Measurements from ENCODE around the gene ULK4. TPM values are rescaled to one million over a fixed set of nuclear protein-coding genes. Genes with fewer than 3 reads are reported as not detected.

Gene ULK4
- total RNA-seq, 1 experiment from 2014 or later: 4.2 TPM

- intact Hi-C loops (cut with micrococcal nuclease; ENCODE audit: unreplicated experiment): no loop called here
- Mint-ChIP-seq H3K4me3 (ENCODE audit: unreplicated experiment) (no peak overlapping the region), H3K9me3 (ENCODE audit: unreplicated experiment) (no peaks in the 10 kb centered on the region), H3K4me1 (ENCODE audit: low read depth, unreplicated experiment) (peaks cover 7% of the 10 kb centered on the region), H3K36me3 (ENCODE audit: insufficient read depth, unreplicated experiment) (no peaks in the 10 kb centered on the region), H3K27ac (ENCODE audit: unreplicated experiment) (no peak overlapping the region), H3K27me3 (ENCODE audit: insufficient read depth, unreplicated experiment) (no peaks in the 10 kb centered on the region)
- Histone ChIP-seq H3K4me3 (ENCODE audit: low read depth, low read length) (no peak overlapping the region), H3K36me3 (ENCODE audit: control insufficient read depth, insufficient read depth, low read length) (no peaks in the 10 kb centered on the region), H3K4me1 (no peaks in the 10 kb centered on the region), H3K9me3 (no peaks in the 10 kb centered on the region), H3K27me3 (replicated peaks; ENCODE audit: control insufficient read depth, insufficient read depth, low read length) (no peaks in the 10 kb centered on the region)
- TF ChIP-seq CTCF (IDR thresholded peaks at IDR 0.05; ENCODE audit: insufficient read depth in 1 of 2, low read depth in 1 of 2, low read length in 1 of 2, severe bottlenecking in 1 of 2, unreplicated experiment in 1 of 2): no peak
- no peak for DNase-seq
- ChIA-PET CTCF (no interaction called here), POLR2A (no interaction called here)
- no TSS peak for BruUV-seq (replicated peaks)
Observed at GRCh38 chr3:41356775-41357174, 605.1 kb downstream of the ULK4 start.

GRCh38 chr3:41352510-41352909, 609.4 kb downstream of the ULK4 start:
- Mint-ChIP-seq H3K9me3 (ENCODE audit: unreplicated experiment) (no peaks in the 10 kb centered on the region), H3K4me3 (ENCODE audit: unreplicated experiment) (no peak overlapping the region), H3K36me3 (ENCODE audit: insufficient read depth, unreplicated experiment) (no peaks in the 10 kb centered on the region), H3K4me1 (ENCODE audit: low read depth, unreplicated experiment) (no peaks in the 10 kb centered on the region), H3K27ac (ENCODE audit: unreplicated experiment) (no peak overlapping the region), H3K27me3 (ENCODE audit: insufficient read depth, unreplicated experiment) (no peaks in the 10 kb centered on the region)
- H3K36me3 ChIP-seq (ENCODE audit: control insufficient read depth, insufficient read depth, low read length): no peaks in the 10 kb centered on the region
- POLR2A ChIA-PET: no interaction called here
- TF ChIP-seq CTCF (IDR thresholded peaks at IDR 0.05; ENCODE audit: insufficient read depth in 1 of 2, low read depth in 1 of 2, low read length in 1 of 2, severe bottlenecking in 1 of 2, unreplicated experiment in 1 of 2): no peak
- intact Hi-C loops (cut with micrococcal nuclease; ENCODE audit: unreplicated experiment): no loop called here
- no peaks in the 10 kb centered on the region for H3K9me3 ChIP-seq
- CTCF ChIA-PET: no interaction called here
- no peak overlapping the region for H3K4me3 ChIP-seq (ENCODE audit: low read depth, low read length)
- no peaks in the 10 kb centered on the region for H3K4me1 ChIP-seq
- H3K27me3 ChIP-seq (replicated peaks; ENCODE audit: control insufficient read depth, insufficient read depth, low read length): no peaks in the 10 kb centered on the region
- no peak for DNase-seq
- BruUV-seq (replicated peaks): no TSS peak

GRCh38 chr3:41350441-41350840, 611.5 kb downstream of the ULK4 start:
- no peaks in the 10 kb centered on the region for H3K9me3 Mint-ChIP-seq (ENCODE audit: unreplicated experiment)
- no peaks in the 10 kb centered on the region for H3K36me3 Mint-ChIP-seq (ENCODE audit: insufficient read depth, unreplicated experiment)
- H3K27ac Mint-ChIP-seq (ENCODE audit: unreplicated experiment): no peak overlapping the region
- no peaks in the 10 kb centered on the region for H3K4me1 Mint-ChIP-seq (ENCODE audit: low read depth, unreplicated experiment)
- Histone ChIP-seq H3K4me1 (no peaks in the 10 kb centered on the region), H3K27me3 (replicated peaks; ENCODE audit: control insufficient read depth, insufficient read depth, low read length) (no peaks in the 10 kb centered on the region), H3K36me3 (ENCODE audit: control insufficient read depth, insufficient read depth, low read length) (no peaks in the 10 kb centered on the region), H3K9me3 (no peaks in the 10 kb centered on the region), H3K4me3 (ENCODE audit: low read depth, low read length) (no peak overlapping the region)
- H3K27me3 Mint-ChIP-seq (ENCODE audit: insufficient read depth, unreplicated experiment): no peaks in the 10 kb centered on the region
- intact Hi-C loops (cut with micrococcal nuclease; ENCODE audit: unreplicated experiment): no loop called here
- no peak for DNase-seq
- no peak for TF ChIP-seq CTCF (IDR thresholded peaks at IDR 0.05; ENCODE audit: insufficient read depth in 1 of 2, low read depth in 1 of 2, low read length in 1 of 2, severe bottlenecking in 1 of 2, unreplicated experiment in 1 of 2)
- BruUV-seq (replicated peaks): no TSS peak
- POLR2A ChIA-PET: no interaction called here
- H3K4me3 Mint-ChIP-seq (ENCODE audit: unreplicated experiment): no peak overlapping the region
- CTCF ChIA-PET: no interaction called here
